Upper lobe of right lung (tissue), 1 donor: ENCODE measurements around the gene DIP2C. TPM values are rescaled to one million over a fixed set of nuclear protein-coding genes. Genes with fewer than 3 reads are reported as not detected.

Source experiments
- ATAC-seq: fragments of 200-7000 bp; cut with Tn5 transposase; one replicate; pipeline ENCODE4 v1.9.1; 2020; ENCODE audit warnings: mild to moderate bottlenecking, moderate library complexity
- DNase-seq: peaks from one replicate; pipeline ENCODE4 v3.0.0-alpha.2; 2020
- H3K27ac ChIP-seq: fragments of 200-600 bp; one replicate; pipeline ENCODE4 v1.8.0; 2022
- H3K27me3 ChIP-seq: fragments of 200-600 bp; one replicate; pipeline ENCODE4 v1.8.0; 2022; ENCODE audit warnings: mild to moderate bottlenecking
- H3K36me3 ChIP-seq: fragments of 200-600 bp; one replicate; pipeline ENCODE4 v1.8.0; 2022
- H3K4me1 ChIP-seq: fragments of 200-600 bp; one replicate; pipeline ENCODE4 v1.8.0; 2022
- H3K4me3 ChIP-seq: fragments of 200-600 bp; one replicate; pipeline ENCODE4 v1.8.0; 2022; ENCODE audit warnings: mild to moderate bottlenecking
- H3K9me3 ChIP-seq: fragments of 200-600 bp; one replicate; pipeline ENCODE4 v1.8.0; 2022
- CTCF ChIP-seq: fragments of 200-600 bp; IDR thresholded peaks from one replicate; pipeline ENCODE4 v1.8.0; 2022; ENCODE audit warnings: antibody characterized with exemption
- intact Hi-C: fragments of 100-400 bp; cut with DNase I; formaldehyde crosslinking; loops from one replicate; pipeline ENCODE4 v1.11.0; 2022
- total RNA-seq: library from RNA; stranded (reverse); fragmentation: NEBNext Ultra II Directional; extraction: Animal tissue kit (Norgen Biotek cat#: 25700); gene quantifications from one replicate; pipeline ENCODE4 v1.2.1, GENCODE V29; 2021
- donor health status: DM: no; HTN: yes; CAD: no; lungs with severe emphysema.

The DIP2C gene
- total RNA-seq, 1 donor from 2014 or later = 17.3 TPM

GRCh38 chr10:664301-664700, 25.2 kb downstream of the DIP2C start:
- Histone ChIP-seq H3K4me3 (no peak overlapping the region), H3K4me1 (peaks cover 6% of the 10 kb centered on the region), H3K27me3 (no peaks in the 10 kb centered on the region), H3K36me3 (no peaks in the 10 kb centered on the region), H3K9me3 (no peaks in the 10 kb centered on the region), H3K27ac (no peak overlapping the region)
- TF ChIP-seq CTCF = no peak
- DNase-seq (no peak), ATAC-seq (no peak)
- intact Hi-C loops = no loop called here

GRCh38 chr10:663831-664251, 25.6 kb downstream of the DIP2C start:
- DNase-seq = peak; percentile 36
- no peaks in the 10 kb centered on the region for H3K27me3 ChIP-seq
- ATAC-seq = no peak
- TF ChIP-seq CTCF = no peak
- H3K9me3 ChIP-seq = no peaks in the 10 kb centered on the region
- intact Hi-C loops = no loop called here
- no peak overlapping the region for H3K27ac ChIP-seq
- no peaks in the 10 kb centered on the region for H3K36me3 ChIP-seq
- no peak overlapping the region for H3K4me3 ChIP-seq
- H3K4me1 ChIP-seq = peaks cover 10% of the 10 kb centered on the region

GRCh38 chr10:663466-663751, 26.1 kb downstream of the DIP2C start:
- Histone ChIP-seq H3K4me1 (peaks cover 10% of the 10 kb centered on the region), H3K4me3 (no peak overlapping the region), H3K27ac (no peak overlapping the region), H3K36me3 (no peaks in the 10 kb centered on the region), H3K9me3 (no peaks in the 10 kb centered on the region), H3K27me3 (no peaks in the 10 kb centered on the region)
- DNase-seq (no peak), ATAC-seq (no peak)
- no peak for TF ChIP-seq CTCF
- intact Hi-C loops = no loop called here

GRCh38 chr10:662686-663465, 26.6 kb downstream of the DIP2C start:
- ATAC-seq = no peak
- no peak for TF ChIP-seq CTCF
- no peak overlapping the region for H3K4me3 ChIP-seq
- no peaks in the 10 kb centered on the region for H3K36me3 ChIP-seq
- H3K4me1 ChIP-seq = peaks cover 10% of the 10 kb centered on the region
- no peaks in the 10 kb centered on the region for H3K27me3 ChIP-seq
- no peak overlapping the region for H3K27ac ChIP-seq
- intact Hi-C loops = no loop called here
- no peak for DNase-seq
- no peaks in the 10 kb centered on the region for H3K9me3 ChIP-seq

- DNase-seq = no peak
- Histone ChIP-seq H3K27me3 (no peaks in the 10 kb centered on the region), H3K9me3 (no peaks in the 10 kb centered on the region), H3K4me3 (no peak overlapping the region), H3K36me3 (no peaks in the 10 kb centered on the region), H3K27ac (no peak overlapping the region), H3K4me1 (peaks cover 10% of the 10 kb centered on the region)
- intact Hi-C loops = no loop called here
- ATAC-seq = no peak
- TF ChIP-seq CTCF = no peak
Observed at GRCh38 chr10:662223-662605, 27.3 kb downstream of the DIP2C start.
